Measurements from ENCODE around the gene NPBWR2. TPM values are rescaled to one million over a fixed set of nuclear protein-coding genes. Genes with fewer than 3 reads are reported as not detected.
A peak's percentile ranks its signal among the peaks of the same experiment; 100 is the strongest.

The NPBWR2 gene
- total RNA-seq, 1 donor from 2014 or later = not detected

GRCh38 chr20:64069614-64070243, 37.6 kb downstream of the NPBWR2 start:
- intact Hi-C loops (cut with DNase I) = no loop called here
- ATAC-seq (ENCODE audit: poor library complexity) (no peak), DNase-seq (no peak)

GRCh38 chr20:64069209-64069613, 38.2 kb downstream of the NPBWR2 start:
- DNase-seq = no peak
- ATAC-seq (ENCODE audit: poor library complexity) = no peak
- intact Hi-C loops (cut with DNase I) = no loop called here

- ATAC-seq (ENCODE audit: poor library complexity) = no peak
- DNase-seq = no peak
- intact Hi-C loops (cut with DNase I) = no loop called here
These were observed 38.8 kb downstream of the NPBWR2 start for GRCh38 chr20:64068386-64069208.

GRCh38 chr20:64067733-64068307, 39.5 kb downstream of the NPBWR2 start:
- intact Hi-C loops (cut with DNase I) = no loop called here
- no peak for ATAC-seq (ENCODE audit: poor library complexity)
- DNase-seq = no peak

GRCh38 chr20:64067005-64067632, 40.2 kb downstream of the NPBWR2 start:
- DNase-seq (no peak), ATAC-seq (ENCODE audit: poor library complexity) (no peak)
- intact Hi-C loops (cut with DNase I) = no loop called here

- no peak for DNase-seq
- intact Hi-C loops (cut with DNase I) = no loop called here
- ATAC-seq (ENCODE audit: poor library complexity) = no peak
These were observed 41.4 kb downstream of the NPBWR2 start for GRCh38 chr20:64065974-64066343.

GRCh38 chr20:64065062-64065973, 42.0 kb downstream of the NPBWR2 start:
- intact Hi-C loops (cut with DNase I) = no loop called here
- no peak for ATAC-seq (ENCODE audit: poor library complexity)
- no peak for DNase-seq

- ATAC-seq (ENCODE audit: poor library complexity) (no peak), DNase-seq (no peak)
- intact Hi-C loops (cut with DNase I) = loop anchor here (5.0 kb wide), 1 partner anchor 82 kb away; the partner anchor contains the start of gene PRPF6
These were observed 43.1 kb downstream of the NPBWR2 start for GRCh38 chr20:64064145-64064698.

- ATAC-seq (ENCODE audit: poor library complexity) (peak; percentile 9), DNase-seq (no peak)
- intact Hi-C loops (cut with DNase I) = loop anchor here (5.0 kb wide), 1 partner anchor 81 kb away; the partner anchor contains the start of gene PRPF6
These were observed 43.8 kb downstream of the NPBWR2 start for GRCh38 chr20:64063389-64064144.

- intact Hi-C loops (cut with DNase I) = loop anchor here (5.0 kb wide), 1 partner anchor 80 kb away; the partner anchor contains the start of gene PRPF6
- ATAC-seq (ENCODE audit: poor library complexity) (peak; percentile 97), DNase-seq (peak; percentile 99)
These were observed 44.6 kb downstream of the NPBWR2 start, which contains the start of gene TCEA2 for GRCh38 chr20:64062596-64063388. TSS of gene TCEA2 (plus strand) at chr20:64063198. CDS start at chr20:64063313, 115 bp downstream.

- intact Hi-C loops (cut with DNase I) = loop anchor here (5.0 kb wide), 1 partner anchor 80 kb away; the partner anchor contains the start of gene PRPF6
These were observed 45.1 kb downstream of the NPBWR2 start for GRCh38 chr20:64062276-64062595.

GRCh38 chr20:64058536-64058935, 48.8 kb downstream of the NPBWR2 start:
- ATAC-seq (ENCODE audit: poor library complexity) (no peak), DNase-seq (no peak)
- intact Hi-C loops (cut with DNase I) = no loop called here

More at GRCh38 chr20:64062276-64062595, 45.1 kb downstream of the NPBWR2 start:
- DNase-seq (no peak), ATAC-seq (ENCODE audit: poor library complexity) (no peak)

- intact Hi-C loops (cut with DNase I) = no loop called here
- ATAC-seq (ENCODE audit: poor library complexity) (peak; percentile 55), DNase-seq (peak; percentile 87)
These were observed 49.5 kb downstream of the NPBWR2 start for GRCh38 chr20:64057628-64058498.

- no peak for ATAC-seq (ENCODE audit: poor library complexity)
- intact Hi-C loops (cut with DNase I) = no loop called here
- DNase-seq = no peak
These were observed 50.3 kb downstream of the NPBWR2 start for GRCh38 chr20:64056889-64057627.

GRCh38 chr20:64056639-64056888, 50.8 kb downstream of the NPBWR2 start:
- ATAC-seq (ENCODE audit: poor library complexity) (no peak), DNase-seq (no peak)
- intact Hi-C loops (cut with DNase I) = no loop called here

Data from Right ventricle myocardium superior (tissue), 1 donor.